Heart right ventricle (tissue), 16 donors: ENCODE measurements around the gene MVB12B. TPM values are rescaled to one million over a fixed set of nuclear protein-coding genes. Genes with fewer than 3 reads are reported as not detected.

ENCODE experiments used
- ATAC-seq, 8 donors: fragments of 200-7000 bp; cut with Tn5 transposase; one replicate each; pipeline ENCODE4 v1.9.1; 2020; ENCODE audit warnings: mild to moderate bottlenecking in 8 of 8, moderate library complexity in 8 of 8, moderate number of reproducible peaks in 1 of 8
- DNase-seq, 2 donors: peaks; one replicate each; pipeline ENCODE4 v3.0.0-alpha.2; 2020
- H3K27ac ChIP-seq, 10 donors: fragments of 200-600 bp; sonication (generic) in 2 of 10; one replicate each; pipeline versions ENCODE4 v1.5.0 to v1.8.0; 2020 to 2022; ENCODE audit warnings: mild to moderate bottlenecking in 3 of 10
- H3K27me3 ChIP-seq, 7 donors: fragments of 200-600 bp; one replicate each; pipeline ENCODE4 v1.8.0; 2021 to 2022; ENCODE audit warnings: mild to moderate bottlenecking in 2 of 7
- H3K36me3 ChIP-seq, 9 donors: fragments of 200-600 bp; sonication (generic) in 1 of 9; one replicate each; pipeline versions ENCODE4 v1.5.0 to v1.8.0; 2020 to 2022; ENCODE audit warnings: mild to moderate bottlenecking in 2 of 9
- H3K4me1 ChIP-seq, 9 donors: fragments of 200-600 bp; sonication (generic) in 1 of 9; one replicate each; pipeline versions ENCODE4 v1.5.0 to v1.8.0; 2020 to 2022; ENCODE audit warnings: mild to moderate bottlenecking in 4 of 9
- H3K4me3 ChIP-seq, 10 donors: fragments of 200-600 bp; sonication (generic) in 2 of 10; one replicate each; pipeline versions ENCODE4 v1.5.0 to v1.8.0; 2020 to 2022; ENCODE audit warnings: mild to moderate bottlenecking in 7 of 10, moderate library complexity in 2 of 10
- H3K9me3 ChIP-seq, 11 donors: fragments of 200-600 bp in 10 of 11; sonication (generic) in 2 of 11; one replicate each; pipeline versions ENCODE4 v1.5.0 to v1.8.0; 2013 to 2022; ENCODE audit warnings: mild to moderate bottlenecking in 2 of 11, control low read depth in 1 of 11, moderate library complexity in 1 of 11
- CTCF ChIP-seq, 9 donors: fragments of 200-600 bp; sonication (generic) in 2 of 9; IDR thresholded peaks; one replicate each; pipeline versions ENCODE4 v1.5.0 to v1.8.0; 2021 to 2022; ENCODE audit warnings: antibody characterized with exemption in 9 of 9, mild to moderate bottlenecking in 5 of 9, moderate library complexity in 1 of 9
- WGBS, 2 donors: extraction: QIAGEN DNeasy Blood & Tissue Kit; methylation state at CpG; one replicate each; pipeline ENCODE4 v1.1.7; 2013; ENCODE audit warnings: inconsistent platforms in 1 of 2; 5-methylcytosine and 5-hydroxymethylcytosine counted together
- intact Hi-C, 10 donors: fragments of 100-400 bp; cut with DNase I; formaldehyde crosslinking; loops; one replicate each; pipeline versions ENCODE4 v1.11.1 to v1.14.2; 2022
- polyA plus RNA-seq, 2 donors: library from polyadenylated mRNA; stranded (reverse); fragments of 200-250 nt; gene quantifications; one replicate each; pipeline ENCODE4 v1.2.3, GENCODE V29; 2013
- total RNA-seq, 10 donors: library from RNA; stranded (reverse); fragmentation: NEBNext Ultra II Directional in 3 of 10; extraction: Animal tissue kit (Norgen Biotek cat#: 25700) in 3 of 10; gene quantifications; one replicate each; pipeline versions ENCODE4 v1.2.1 to v1.2.4, GENCODE V29; 2021 to 2023
- donor health status: Arrhythmogenic right ventricular cardiomyopathy.
- donor health status: ischemic (EF 13 %, LVEDD 7.1; RV severe dilation, severe dysfunction).
- donor health status: healthy with polysubstance abuse.
- donor health status: DM: no; HTN: yes; CAD: no.
- donor health status: DM: no; HTN: no; CAD: no.
- donor health status: ischemic (EF 25% LVEDD 6.9; RV normal size, moderate dysfunction).
- donor health status: ischemic (EF 25% LVEDD 5.7; RV mildly dilated, moderate dysfunction).
- donor health status: healthy.
- donor health status: DM: yes; HTN: yes; CAD: no.
- donor health status: Ischemic cardiomyopathy.
- donor health status: ischemic (EF 35%, LVEDD 5.7; RV mildly dilated, moderate dysfunction).
- donor health status: nonischemic (EF 11% LVEDD 7.7; RV severe dilation, severe dysfunction).
- donor health status: DM: yes; HTN: yes; CAD: no.
- donor health status: PGD.
- donor health status: ischemic (EF 29% LVEDD 5.4; RV normal size, mild dysfunction).
- donor health status: nonischemic (EF 23%, LVEDD 6.1; RV moderate dilation, normal function).

The MVB12B gene
- total and polyA plus RNA-seq, 12 donors: 2.8 to 16.5 (median 10.6) TPM

- H3K27me3 ChIP-seq: no peaks in the 10 kb centered on the region
- 78 to 83% methylated on average over 10 of the region's 10 CpGs for WGBS, 2 donors
- TF ChIP-seq CTCF (IDR thresholded peaks at IDR 0.05): no peak
- no peaks in the 10 kb centered on the region for H3K9me3 ChIP-seq
- intact Hi-C loops: no loop called here
- peaks cover 0 to 30% (median 0%) of the 10 kb centered on the region in 9 donors for H3K36me3 ChIP-seq
- no peak for DNase-seq
- no peak overlapping the region for H3K4me3 ChIP-seq
- H3K27ac ChIP-seq: no peak overlapping the region
- peak in 1 of 8 donors; percentile 25 for ATAC-seq
- peaks cover 0 to 23% (median 12%) of the 10 kb centered on the region in 9 donors for H3K4me1 ChIP-seq
These were observed 79.5 kb downstream of the MVB12B start for GRCh38 chr9:126406075-126406667.

GRCh38 chr9:126407114-126407870 is 80.7 kb downstream of the MVB12B start:
- H3K36me3 ChIP-seq: peaks cover 0 to 27% (median 0%) of the 10 kb centered on the region in 9 donors
- no peaks in the 10 kb centered on the region for H3K9me3 ChIP-seq
- peaks cover 0 to 18% (median 10%) of the 10 kb centered on the region in 9 donors for H3K4me1 ChIP-seq
- H3K27ac ChIP-seq: peak overlapping the region in 2 of 10 donors; percentile 10 to 29
- no peak overlapping the region for H3K4me3 ChIP-seq
- no peak for DNase-seq
- 52 to 55% methylated on average over 19 of the region's 19 CpGs for WGBS, 2 donors
- no peaks in the 10 kb centered on the region for H3K27me3 ChIP-seq
- no peak for TF ChIP-seq CTCF (IDR thresholded peaks at IDR 0.05)
- intact Hi-C loops: no loop called here
- peak in 5 of 8 donors; percentile 24 to 73 (median 61) for ATAC-seq

- WGBS, 2 donors: 95% methylated on average over 10 of the region's 10 CpGs
- TF ChIP-seq CTCF (IDR thresholded peaks at IDR 0.05): no peak
- Histone ChIP-seq H3K27me3 (no peaks in the 10 kb centered on the region), H3K4me1 (peaks cover 0 to 21% (median 10%) of the 10 kb centered on the region in 9 donors), H3K27ac (no peak overlapping the region), H3K9me3 (no peaks in the 10 kb centered on the region), H3K36me3 (peaks cover 0 to 21% (median 0%) of the 10 kb centered on the region in 9 donors), H3K4me3 (no peak overlapping the region)
- DNase-seq (no peak), ATAC-seq (no peak)
- intact Hi-C loops: no loop called here
These were observed 81.4 kb downstream of the MVB12B start for GRCh38 chr9:126408004-126408403.

- ATAC-seq: no peak
- 83 to 86% methylated on average over 4 of the region's 4 CpGs for WGBS, 2 donors
- H3K36me3 ChIP-seq: peaks cover 0 to 22% (median 0%) of the 10 kb centered on the region in 9 donors
- no peak for DNase-seq
- intact Hi-C loops: loop anchor here in 1 of 10 donors (5.0 kb wide), 1 partner anchor 82 kb away; no protein-coding TSS in a partner anchor
- H3K4me1 ChIP-seq: peaks cover 0 to 26% (median 10%) of the 10 kb centered on the region in 9 donors
- TF ChIP-seq CTCF (IDR thresholded peaks at IDR 0.05): no peak
- H3K27me3 ChIP-seq: no peaks in the 10 kb centered on the region
- H3K27ac ChIP-seq: no peak overlapping the region
- H3K9me3 ChIP-seq: no peaks in the 10 kb centered on the region
- no peak overlapping the region for H3K4me3 ChIP-seq
These were observed 83.6 kb downstream of the MVB12B start for GRCh38 chr9:126410229-126410628.
